H7 (cell line): ENCODE measurements around the gene REXO5. TPM values are rescaled to one million over a fixed set of nuclear protein-coding genes. Genes with fewer than 3 reads are reported as not detected.
"Not testable (repeated sequence)": the region's sequence is repeated elsewhere in the genome, so short reads cannot be mapped to it uniquely, and the experiment has no call there.

ENCODE experiments used
- DNase-seq: peaks from one replicate; pipeline ENCODE4 v3.0.0; 2012
- H3K27me3 ChIP-seq: 2 replicates; pipeline ENCODE4 v1.6.0; 2011; ENCODE audit warnings: mild to moderate bottlenecking, low read length; ENCODE audit not compliant: control insufficient read depth, insufficient read depth
- H3K36me3 ChIP-seq: replicated peaks from 2 replicates; pipeline ENCODE4 v1.5.1; 2011; ENCODE audit warnings: low read length; ENCODE audit not compliant: control insufficient read depth, insufficient read depth
- H3K4me3 ChIP-seq: 2 replicates; pipeline ENCODE4 v1.5.1; 2011; ENCODE audit warnings: low read depth, mild to moderate bottlenecking, control low read depth, low read length, moderate library complexity; ENCODE audit not compliant: insufficient read depth
- total RNA-seq: library from RNA; depleted of rRNA; stranded (reverse); fragments of >200 nt; shearing (Covaris generic); gene quantifications from 2 replicates; pipeline ENCODE4 v1.2.3, GENCODE V29; 2014; rRNA removed

Gene REXO5
- 9.5 and 11.3 TPM in 2 replicates for total RNA-seq

- Histone ChIP-seq H3K36me3 (no peaks in the 10 kb centered on the region), H3K27me3 (no peaks in the 10 kb centered on the region), H3K4me3 (peak within 1 kb of the TSS; percentile 90)
- DNase-seq, result peak; percentile 87
These were observed at the start of gene REXO5, which contains the start of gene ERI2 for GRCh38 chr16:20806168-20807050. Gene REXO5 (plus strand): TSS chr16:20806527. CDS start chr16:20806954, 427 bp downstream. Gene ERI2 (minus strand): TSS chr16:20806472. CDS start chr16:20806430, 42 bp downstream.

DNA sequence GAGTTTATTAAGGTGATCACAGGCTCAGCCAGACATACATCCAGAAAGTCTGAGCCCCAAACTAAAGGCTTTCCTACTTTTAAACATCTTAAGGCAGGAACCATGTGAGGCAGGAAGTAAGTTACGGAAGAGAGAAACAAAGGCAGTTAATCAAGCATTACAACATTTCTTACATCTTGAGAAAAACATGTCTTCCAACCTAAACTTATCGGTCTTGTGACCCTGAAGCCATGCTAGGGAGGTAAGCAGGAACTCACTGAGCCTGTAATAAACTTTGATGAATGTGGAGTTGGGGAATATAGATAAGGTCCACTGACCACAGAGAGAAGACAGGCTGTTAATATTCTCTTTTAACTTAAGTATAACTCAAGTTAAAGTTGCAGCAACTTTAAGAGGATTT is 46.0 kb upstream of the REXO5 start:
- Histone ChIP-seq H3K27me3 (no peaks in the 10 kb centered on the region), H3K36me3 (no peaks in the 10 kb centered on the region), H3K4me3 (no peak overlapping the region)
- no peak for DNase-seq

DNA sequence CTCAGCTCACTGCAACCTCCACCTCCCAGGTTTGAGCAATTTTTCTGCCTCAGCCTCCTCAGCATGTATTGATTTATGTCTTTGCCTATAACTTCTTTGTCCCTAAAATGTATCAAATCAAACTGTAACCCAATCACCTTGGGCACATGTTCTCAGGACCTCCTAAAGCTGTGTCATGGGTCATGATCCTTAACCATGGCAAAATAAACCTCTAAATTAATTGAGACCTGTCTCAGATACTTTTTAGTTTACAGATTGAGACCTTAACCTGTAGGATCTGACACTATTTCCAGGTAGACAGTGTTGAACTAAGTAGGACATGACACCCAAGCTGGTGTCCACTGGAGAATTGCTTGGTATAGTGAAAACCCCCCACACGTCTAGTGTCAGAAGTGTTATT is 45.2 kb upstream of the REXO5 start:
- no peak overlapping the region for H3K4me3 ChIP-seq
- no peaks in the 10 kb centered on the region for H3K36me3 ChIP-seq
- no peak for DNase-seq
- H3K27me3 ChIP-seq, result no peaks in the 10 kb centered on the region

DNA sequence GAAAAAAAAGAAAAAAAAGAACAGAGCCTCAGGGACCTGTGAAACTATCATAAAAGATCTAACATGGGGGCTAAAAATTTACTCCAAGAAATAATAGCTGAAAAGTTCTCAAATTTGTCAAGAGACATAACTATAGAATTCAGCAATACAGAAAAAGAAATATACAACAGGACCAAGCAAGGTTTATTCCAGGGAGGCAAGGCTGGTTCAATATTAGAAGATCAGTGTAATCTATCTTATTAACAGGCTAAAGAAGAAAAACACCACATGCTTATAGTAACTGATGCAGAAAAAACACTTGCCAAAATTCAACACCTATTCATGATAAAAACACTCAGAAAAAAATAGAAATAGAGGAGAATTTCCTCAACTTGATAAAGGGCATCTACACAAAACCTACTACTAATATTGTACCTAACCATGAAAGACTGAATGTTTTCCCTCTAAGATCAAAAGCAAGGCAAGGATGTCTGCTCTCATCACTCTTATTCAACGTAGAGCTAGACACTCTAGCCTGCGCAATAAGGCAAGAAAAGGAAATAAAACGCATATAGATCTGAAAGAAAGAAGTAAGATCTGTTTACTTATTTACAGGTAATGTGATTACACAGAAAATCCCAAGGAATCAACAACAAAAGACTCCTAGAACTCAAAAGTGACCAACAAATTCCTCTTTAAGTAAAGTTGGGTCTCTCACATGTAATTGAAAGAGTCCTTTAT is 43.8 kb upstream of the REXO5 start:
- H3K4me3 ChIP-seq, result no peak overlapping the region
- H3K36me3 ChIP-seq, result no peaks in the 10 kb centered on the region
- DNase-seq, result no peak
- H3K27me3 ChIP-seq, result no peaks in the 10 kb centered on the region

DNA sequence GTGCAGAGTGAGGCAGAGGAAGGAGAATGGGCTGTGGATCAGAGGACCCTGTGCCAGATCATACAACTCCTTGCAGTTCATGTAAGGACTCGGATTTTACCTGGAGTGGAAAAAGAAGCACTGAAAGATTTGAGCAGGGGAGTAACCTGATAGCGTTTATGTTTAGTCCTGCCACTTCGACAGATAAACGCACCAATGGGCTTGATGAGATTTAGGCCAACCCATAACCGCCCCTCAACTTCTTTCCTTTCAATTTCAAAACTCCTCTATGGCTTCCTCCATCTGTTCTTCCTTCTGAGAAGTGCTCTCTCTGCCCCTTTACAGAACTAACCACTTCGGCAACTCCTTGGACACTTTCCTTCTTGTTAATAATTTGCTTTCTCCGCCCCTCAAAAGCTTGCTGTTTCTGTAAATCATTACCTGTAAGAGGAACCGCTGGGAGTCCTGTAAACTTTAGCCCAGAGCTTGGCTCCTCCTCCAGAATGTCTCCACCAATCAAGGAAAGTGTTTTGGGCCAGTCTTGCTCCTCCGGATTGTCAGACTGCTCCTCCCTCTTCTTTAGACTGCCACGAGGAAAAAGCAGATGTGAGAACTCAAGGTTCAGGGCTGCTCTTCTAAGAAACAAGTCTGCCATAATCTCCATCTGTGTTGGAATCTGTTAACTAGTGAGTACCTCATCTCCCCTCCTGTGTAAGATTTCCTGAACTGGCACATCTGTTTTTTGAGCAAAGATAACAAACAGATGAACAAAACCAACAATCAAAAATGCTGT is 42.7 kb upstream of the REXO5 start, which contains the start of gene ACSM3:
TSS of gene ACSM3 (plus strand) at position 554 of the 772 bp plus-strand sequence. CDS start 6,021 bp downstream, outside the sequence.
- peak; percentile 67 for DNase-seq
- no peaks in the 10 kb centered on the region for H3K36me3 ChIP-seq
- peak within 1 kb of the TSS; percentile 36 for H3K4me3 ChIP-seq
- H3K27me3 ChIP-seq, result no peaks in the 10 kb centered on the region

DNA sequence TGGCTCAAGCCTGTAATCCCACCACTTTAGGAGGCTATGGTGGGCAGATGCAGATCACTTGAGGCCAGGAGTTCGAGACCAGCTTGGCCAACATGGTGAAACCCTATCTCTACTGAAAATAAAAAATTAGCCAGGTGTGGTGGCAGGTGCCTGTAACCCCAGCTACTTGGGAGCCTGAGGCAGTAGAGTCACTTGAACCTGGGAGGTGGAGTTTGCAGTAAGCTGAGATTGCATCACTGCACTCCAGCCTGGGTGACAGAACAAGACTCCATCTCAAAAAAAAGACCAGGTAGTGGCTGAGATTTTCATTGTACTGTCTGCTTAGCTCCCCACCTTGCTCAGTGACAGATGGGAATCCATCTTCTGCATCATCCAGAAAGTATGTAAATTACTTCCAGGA is 41.9 kb upstream of the REXO5 start:
- not testable (repeated sequence) for DNase-seq, H3K4me3 ChIP-seq, H3K36me3 ChIP-seq, H3K27me3 ChIP-seq

DNA sequence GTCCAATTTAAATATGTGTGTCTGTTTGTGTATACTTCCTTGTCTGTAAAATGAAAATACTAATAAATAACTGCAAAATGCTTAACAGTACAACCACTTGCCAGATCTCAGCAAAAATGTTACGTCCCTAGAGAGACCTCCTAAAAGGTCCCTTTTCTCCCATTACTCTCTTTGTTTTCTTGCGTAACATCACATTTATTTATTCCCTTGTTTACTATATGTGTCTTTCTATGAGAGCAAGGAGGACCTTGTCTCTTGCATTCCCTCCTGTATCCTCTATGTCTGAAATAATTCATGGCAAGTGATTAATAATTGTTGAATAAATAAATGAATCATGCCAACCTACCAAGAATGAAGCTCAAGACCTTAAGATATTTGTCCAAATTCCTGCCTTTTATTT is 40.6 kb upstream of the REXO5 start:
- no peaks in the 10 kb centered on the region for H3K27me3 ChIP-seq
- DNase-seq, result no peak
- H3K4me3 ChIP-seq, result no peak overlapping the region
- H3K36me3 ChIP-seq, result no peaks in the 10 kb centered on the region

- no peaks in the 10 kb centered on the region for H3K27me3 ChIP-seq
- H3K4me3 ChIP-seq, result no peak overlapping the region
- DNase-seq, result no peak
- no peaks in the 10 kb centered on the region for H3K36me3 ChIP-seq
These were observed 40.0 kb upstream of the REXO5 start for GRCh38 chr16:20766294-20766693.

DNA sequence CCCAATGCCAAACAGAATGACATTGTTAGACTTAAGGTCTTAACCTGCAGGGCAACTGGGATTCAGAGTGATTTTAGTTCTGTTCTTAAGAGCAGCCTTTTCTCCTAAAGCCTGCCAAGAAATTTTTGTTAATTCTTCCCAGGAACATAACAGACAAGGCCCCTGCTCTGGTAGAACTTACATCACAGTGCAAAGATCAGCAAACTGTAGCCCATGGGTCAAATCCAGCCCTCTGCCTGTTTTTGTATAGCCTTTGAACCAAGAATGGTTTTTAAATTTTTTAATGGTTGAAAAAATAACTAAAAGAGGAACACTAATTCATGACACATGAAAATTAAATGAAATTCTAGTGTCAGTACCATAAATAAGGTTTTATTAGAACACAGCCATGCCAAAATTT is 38.8 kb upstream of the REXO5 start:
- Histone ChIP-seq H3K36me3 (no peaks in the 10 kb centered on the region), H3K4me3 (no peak overlapping the region)
- no peak for DNase-seq

GRCh38 chr16:20768121-20768520 is 38.2 kb upstream of the REXO5 start:
- Histone ChIP-seq H3K36me3 (no peaks in the 10 kb centered on the region), H3K27me3 (no peaks in the 10 kb centered on the region), H3K4me3 (no peak overlapping the region)
- DNase-seq, result no peak

More for the DNA sequence above, 38.8 kb upstream of the REXO5 start:
- H3K27me3 ChIP-seq, result no peaks in the 10 kb centered on the region

- no peaks in the 10 kb centered on the region for H3K36me3 ChIP-seq
- H3K4me3 ChIP-seq, result no peak overlapping the region
- no peaks in the 10 kb centered on the region for H3K27me3 ChIP-seq
- DNase-seq, result no peak
These were observed 37.5 kb upstream of the REXO5 start for GRCh38 chr16:20768818-20769217.

DNA sequence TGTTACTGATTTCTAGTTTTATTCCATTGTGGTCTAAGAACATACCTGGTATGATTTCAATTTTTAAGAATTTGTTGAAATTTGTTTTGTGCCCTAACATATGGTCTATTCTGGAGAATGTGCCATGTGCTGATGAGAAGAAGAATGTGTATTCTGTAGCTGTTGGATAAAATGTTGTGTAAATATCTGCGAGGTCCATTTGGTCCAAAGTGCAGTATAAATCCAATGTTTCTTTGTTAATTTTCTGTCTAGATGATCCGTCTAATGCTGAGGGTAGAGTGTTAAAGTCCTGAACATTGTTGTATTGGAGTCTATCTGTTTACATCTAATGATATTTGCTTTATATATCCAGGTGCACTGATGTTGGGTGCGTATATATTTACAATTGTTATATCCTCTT is 32.6 kb upstream of the REXO5 start:
- DNase-seq, result no peak
- no peaks in the 10 kb centered on the region for H3K27me3 ChIP-seq
- H3K4me3 ChIP-seq, result no peak overlapping the region
- H3K36me3 ChIP-seq, result no peaks in the 10 kb centered on the region

GRCh38 chr16:20774703-20775362 is 31.5 kb upstream of the REXO5 start:
- no peaks in the 10 kb centered on the region for H3K27me3 ChIP-seq
- no peak overlapping the region for H3K4me3 ChIP-seq
- no peaks in the 10 kb centered on the region for H3K36me3 ChIP-seq
- peak; percentile 59 for DNase-seq

GRCh38 chr16:20781697-20782096 is 24.6 kb upstream of the REXO5 start:
- Histone ChIP-seq H3K4me3 (no peak overlapping the region), H3K36me3 (no peaks in the 10 kb centered on the region), H3K27me3 (no peaks in the 10 kb centered on the region)
- DNase-seq, result no peak
